Tibial nerve (tissue), 4 donors: ENCODE measurements around the gene CAB39.

Source experiments
- CTCF ChIP-seq, 5 experiments: fragments of 200-600 bp in 3 of 5; fragments of 450-650 bp in 2 of 5; sonication (generic) in 3 of 5; IDR thresholded peaks; one replicate each; pipeline ENCODE4 v1.5.1; 2016 to 2019; ENCODE audit warnings: antibody characterized with exemption in 5 of 5, mild to moderate bottlenecking in 3 of 5, moderate library complexity in 2 of 5
- EP300 ChIP-seq, 2 donors: sonication (generic); formaldehyde crosslinking; IDR thresholded peaks; one replicate each; pipeline ENCODE4 v1.6.1; 2017; ENCODE audit warnings: antibody characterized with exemption in 2 of 2, mild to moderate bottlenecking in 1 of 2
- POLR2A ChIP-seq, 2 donors: fragments of 450-650 bp; IDR thresholded peaks; one replicate each; pipeline ENCODE4 v1.6.1; 2017; ENCODE audit warnings: antibody characterized with exemption in 2 of 2, mild to moderate bottlenecking in 2 of 2, moderate library complexity in 2 of 2

DNA sequence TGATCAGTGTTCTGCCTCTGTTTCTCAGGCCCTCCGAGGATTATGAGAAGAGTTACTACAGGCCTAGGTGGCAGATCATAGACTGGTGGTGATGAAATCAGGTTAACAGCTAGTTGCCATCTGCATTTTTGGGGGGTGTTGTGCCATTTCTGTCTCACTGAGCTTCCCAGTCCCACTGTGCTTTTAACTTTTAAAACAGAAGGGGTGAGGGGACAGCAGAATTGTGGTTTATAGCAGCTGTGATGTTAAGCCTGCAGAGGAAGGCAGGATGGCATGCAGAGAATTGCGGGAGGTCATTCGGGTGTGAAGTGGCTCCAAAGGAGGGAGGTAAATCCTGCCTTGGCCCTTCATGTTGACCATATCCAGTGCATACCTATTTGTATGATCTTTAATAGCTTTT lies 5.0 kb downstream of the CAB39 start:
- no peak for TF ChIP-seq CTCF (IDR thresholded peaks at IDR 0.05)
- no peak for TF ChIP-seq EP300 (IDR thresholded peaks at IDR 0.05)
- no peak for TF ChIP-seq POLR2A (IDR thresholded peaks at IDR 0.05)
